RCC 7860 (cell line): ENCODE measurements around the gene FAM151A.

Source experiments
- DNase-seq: peaks from one replicate; pipeline ENCODE4 v3.0.0-alpha.2; 2015; ENCODE audit warnings: low spot score
- FAIRE-seq: peaks from 2 replicates; lab custom pipeline; 2012; peaks lifted over from hg19 to GRCh38; lab: Jason Lieb, UNC

The FAM151A gene

DNA sequence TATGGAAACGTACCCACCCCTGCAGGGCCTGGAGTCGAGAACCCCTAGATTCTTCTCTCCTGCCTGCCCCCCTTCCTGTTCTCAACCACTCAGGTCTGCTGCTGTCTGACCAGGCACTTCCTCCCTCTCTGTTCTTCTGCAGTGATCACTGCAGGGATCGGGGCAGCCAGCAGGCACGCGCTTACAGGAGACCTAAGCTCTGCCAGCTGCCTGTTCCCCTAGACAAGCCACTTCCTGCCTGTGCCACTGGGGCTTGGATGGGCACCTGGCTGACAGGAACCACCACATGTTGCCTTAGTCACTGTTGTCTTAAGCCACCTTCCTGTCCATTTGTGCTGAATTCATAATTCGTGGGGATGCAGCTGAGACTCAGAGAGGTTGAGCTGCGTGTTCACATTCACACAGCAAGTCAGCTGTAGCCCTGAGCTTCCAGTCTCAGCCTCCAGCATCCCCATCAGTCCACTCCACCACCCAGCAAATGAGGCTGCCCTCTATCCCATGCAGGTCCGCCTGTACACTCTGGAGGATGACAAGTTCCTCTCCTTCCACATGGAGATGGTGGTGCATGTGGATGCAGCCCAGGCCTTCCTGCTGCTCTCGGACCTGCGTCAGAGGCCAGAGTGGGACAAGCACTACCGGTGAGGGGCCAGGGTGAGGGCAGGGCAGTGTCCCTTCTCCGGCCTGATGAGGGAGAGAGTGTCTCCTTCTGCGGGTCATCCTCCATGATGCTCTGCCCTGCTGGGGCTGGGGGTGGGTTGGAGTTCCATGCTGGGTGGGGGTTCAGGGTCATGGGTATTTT, 18.6 kb downstream of the FAM151A start:
- DNase-seq (no peak), FAIRE-seq (no peak)

DNA sequence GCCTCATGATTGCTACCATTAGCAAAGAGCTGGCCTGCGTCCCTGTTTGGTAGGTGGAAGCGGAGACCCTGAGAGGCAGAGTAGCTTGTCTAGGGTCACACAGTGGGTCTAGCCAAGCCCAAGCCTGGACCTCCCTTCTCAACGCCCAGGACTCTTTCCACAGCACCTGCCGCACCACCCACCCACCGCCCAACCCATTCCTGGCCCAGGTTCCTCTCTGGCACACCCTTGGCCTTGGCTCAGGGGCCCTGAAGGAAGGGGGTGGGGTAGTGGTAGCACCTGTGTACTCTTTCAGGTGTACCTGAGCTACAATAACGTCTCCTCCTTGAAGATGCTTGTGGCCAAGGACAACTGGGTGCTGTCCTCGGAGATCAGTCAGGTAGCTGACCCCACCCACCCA, 19.3 kb downstream of the FAM151A start:
- FAIRE-seq, result no peak

DNA sequence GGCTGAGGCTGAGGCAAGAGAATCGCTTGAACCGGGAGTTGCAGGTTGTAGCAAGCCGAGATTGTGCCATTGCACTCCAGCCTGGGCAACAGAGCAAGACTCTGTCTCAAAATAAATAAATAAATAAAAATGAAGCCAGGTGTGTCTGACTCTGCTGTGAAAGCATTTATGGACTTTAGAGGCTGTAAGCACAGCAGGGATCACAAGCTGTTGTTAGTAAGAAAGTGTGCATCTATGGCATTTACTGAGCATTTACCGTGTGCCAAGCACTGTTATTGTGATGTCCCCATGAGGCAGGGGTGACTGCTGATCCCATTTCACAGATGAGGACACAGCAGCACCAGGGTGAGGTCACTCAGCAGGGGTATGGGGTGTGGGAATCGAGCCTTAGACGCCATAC, 20.1 kb downstream of the FAM151A start:
- DNase-seq (no peak), FAIRE-seq (no peak)

More for the DNA sequence above, 19.3 kb downstream of the FAM151A start:
- DNase-seq, result no peak

DNA sequence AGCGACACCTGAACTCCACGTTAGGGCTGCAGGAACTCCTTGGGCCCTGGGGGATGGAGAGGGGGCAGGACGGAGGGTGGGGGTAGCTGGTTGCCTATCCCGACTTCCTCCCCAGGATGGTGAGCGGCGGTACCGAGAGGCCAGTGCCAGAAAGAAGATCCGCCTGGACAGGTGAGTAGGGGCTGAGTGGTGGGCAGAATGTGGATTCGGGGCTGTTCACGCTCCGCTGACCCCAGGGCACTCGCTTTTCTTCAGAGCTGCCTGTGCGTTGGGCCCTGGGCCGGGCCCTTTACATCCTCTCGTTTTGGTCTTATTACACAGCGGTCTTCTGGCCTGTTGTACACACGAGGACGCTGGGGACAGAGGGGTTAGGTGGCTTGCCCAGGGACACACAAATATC, 20.8 kb downstream of the FAM151A start:
- FAIRE-seq (no peak), DNase-seq (no peak)

DNA sequence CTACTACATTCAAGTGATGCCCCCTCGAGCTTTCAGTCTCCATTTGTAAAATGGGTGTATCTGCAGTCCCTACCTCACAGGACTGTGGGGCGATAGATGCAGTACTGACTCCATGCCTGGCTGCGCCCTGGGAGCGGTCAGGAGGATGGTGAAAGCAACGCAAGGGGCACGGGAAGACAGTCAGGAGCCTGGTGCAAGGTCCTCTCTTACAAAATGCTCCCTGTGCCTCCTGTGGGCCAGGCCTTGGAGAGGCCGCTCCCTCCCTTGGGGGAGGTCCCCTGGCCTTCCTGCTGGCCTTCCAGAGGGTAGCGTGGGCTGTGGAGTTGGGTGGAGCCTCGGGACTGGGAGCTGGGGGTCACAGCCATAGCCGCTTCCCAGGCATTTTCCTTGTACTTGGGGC, 21.6 kb downstream of the FAM151A start:
- DNase-seq, result no peak
- no peak for FAIRE-seq

DNA sequence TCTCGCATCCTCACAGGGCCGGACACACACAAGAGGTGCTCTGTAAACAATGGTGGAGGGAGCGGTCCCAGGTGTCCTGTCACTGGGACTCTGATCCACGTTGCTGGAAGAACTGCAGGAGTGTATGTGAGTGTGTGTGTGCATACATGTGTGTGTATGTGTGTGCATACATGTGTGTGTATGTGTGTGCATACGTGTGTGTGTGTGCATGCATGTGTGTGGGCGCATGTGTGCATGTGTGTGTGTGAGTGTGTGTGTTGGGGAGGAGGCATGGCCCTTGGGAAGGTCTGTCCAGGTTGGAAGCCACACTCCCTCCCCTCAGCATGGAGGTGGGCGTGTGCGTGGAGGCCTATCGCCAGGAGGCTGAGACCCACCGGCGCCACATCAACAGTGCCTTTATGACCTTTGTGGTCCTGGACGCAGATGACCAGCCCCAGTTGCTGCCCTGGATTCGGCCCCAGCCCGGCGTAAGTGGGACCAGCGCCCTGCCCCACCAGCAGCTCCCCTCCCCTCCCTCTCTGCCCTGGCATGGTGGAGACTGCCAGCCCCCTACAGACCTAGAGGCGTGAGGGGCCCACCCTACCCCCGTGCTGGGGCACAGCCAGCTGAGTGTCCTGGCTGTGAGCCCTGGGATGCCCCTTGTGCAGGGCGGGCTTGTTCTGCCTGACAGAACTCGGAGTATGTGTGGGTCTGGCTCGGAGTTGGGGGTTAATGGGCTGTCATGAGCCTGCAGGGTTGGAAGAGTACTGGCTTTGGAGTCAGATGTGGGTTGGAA, 22.2 kb downstream of the FAM151A start:
- FAIRE-seq (peak; percentile 45), DNase-seq (no peak)

DNA sequence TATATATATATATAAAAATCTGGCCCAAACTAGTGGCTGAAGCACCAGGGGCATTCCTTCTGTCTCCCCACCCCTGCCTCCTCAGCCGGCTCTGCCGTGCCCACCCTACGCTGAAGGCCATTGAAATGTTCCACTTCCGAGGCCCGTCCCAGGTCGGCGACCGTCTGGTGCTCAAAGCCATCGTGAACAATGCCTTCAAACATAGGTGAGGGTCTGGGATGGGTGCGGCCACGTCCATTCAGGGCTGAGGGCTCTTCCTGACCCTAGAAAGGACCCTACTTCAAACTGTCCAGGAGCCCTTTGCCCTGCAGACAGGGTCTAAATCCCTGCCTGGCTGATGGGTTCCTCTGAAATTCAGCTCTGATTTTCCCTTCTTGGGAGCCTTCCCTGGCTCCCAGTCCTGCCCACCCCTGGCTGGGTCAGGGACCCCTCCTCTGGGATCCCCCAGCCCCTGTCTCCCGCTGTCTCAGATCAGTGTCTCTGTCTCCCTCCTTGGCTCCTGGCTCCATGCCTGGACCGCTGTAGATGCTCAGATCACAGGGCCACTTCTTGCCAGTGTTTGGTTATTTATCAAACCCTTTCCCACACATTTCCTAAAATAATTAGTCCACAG, 24.0 kb downstream of the FAM151A start:
- DNase-seq (no peak), FAIRE-seq (no peak)

DNA sequence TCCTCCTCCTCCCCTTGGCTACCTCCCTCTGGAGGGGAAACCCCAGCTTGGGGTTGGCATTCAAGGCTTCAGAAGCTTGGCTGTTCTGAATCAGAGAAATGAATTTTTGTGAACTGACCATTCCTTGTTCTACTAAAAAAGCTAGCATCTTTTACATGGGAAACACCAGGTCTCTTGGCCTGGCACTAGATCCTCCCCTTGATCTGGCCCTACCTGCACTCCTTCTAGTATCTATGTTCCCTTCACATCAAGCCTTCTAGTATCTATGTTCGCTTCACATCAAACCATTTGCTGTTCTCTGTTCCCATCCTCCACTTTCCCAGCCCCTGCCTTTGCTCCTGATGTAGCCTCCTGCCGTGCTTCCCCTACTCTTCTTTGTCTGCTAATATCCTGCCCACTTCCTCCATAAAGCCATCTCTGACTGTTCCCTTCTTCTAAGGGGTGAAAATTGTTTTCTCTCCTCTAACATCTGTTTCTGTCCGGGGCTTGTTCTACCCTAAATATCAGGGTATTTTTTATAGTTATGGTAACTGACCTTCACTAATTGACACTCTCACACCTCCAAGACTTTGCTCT, 25.8 kb downstream of the FAM151A start:
- DNase-seq (no peak), FAIRE-seq (no peak)

DNA sequence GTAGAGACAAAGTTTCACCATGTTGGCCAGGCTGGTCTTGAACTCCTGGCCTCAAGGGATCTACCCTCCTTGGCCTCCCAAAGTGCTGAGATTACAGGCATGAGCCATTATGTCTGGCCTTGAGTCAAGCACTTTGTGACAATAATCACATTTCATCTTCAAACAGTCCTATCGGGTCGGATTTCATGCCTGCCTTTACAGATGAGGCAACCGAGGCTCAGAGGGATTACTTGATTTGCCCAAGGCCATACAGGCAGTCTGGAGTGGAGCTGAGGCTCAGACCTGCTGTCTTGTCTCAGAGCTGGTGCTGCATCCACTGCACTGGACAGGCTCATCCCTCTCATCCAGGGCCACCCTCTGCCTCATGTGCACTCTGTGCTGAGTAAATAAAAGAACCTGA, 26.6 kb downstream of the FAM151A start:
- FAIRE-seq (no peak), DNase-seq (no peak)

DNA sequence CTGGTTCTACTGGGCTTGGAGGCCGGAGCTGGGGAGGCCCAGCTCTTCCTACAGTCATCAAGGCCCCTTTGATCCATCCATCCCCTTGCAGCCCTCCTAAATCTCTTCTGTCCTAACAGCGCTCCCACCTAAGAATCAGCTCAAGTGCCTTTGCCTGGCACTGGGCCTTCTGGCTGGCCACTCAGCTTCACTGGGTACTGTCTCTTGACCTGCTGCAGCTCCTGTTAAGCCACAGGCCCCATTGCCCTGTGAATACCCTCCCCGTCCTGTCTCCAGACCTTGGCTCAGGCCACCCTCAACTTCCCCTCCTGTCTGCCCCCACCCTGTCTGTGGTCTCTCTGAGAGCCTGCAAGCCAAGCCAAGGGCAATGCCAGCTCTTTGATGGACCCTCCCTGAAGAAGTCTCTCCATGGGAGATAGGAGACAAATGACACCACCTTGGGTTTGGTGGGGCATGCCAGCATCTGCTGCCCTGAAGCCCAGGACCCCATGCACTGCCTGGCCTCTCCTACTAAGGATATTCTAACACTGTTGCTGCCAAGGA, 27.3 kb downstream of the FAM151A start:
- FAIRE-seq (no peak), DNase-seq (no peak)

DNA sequence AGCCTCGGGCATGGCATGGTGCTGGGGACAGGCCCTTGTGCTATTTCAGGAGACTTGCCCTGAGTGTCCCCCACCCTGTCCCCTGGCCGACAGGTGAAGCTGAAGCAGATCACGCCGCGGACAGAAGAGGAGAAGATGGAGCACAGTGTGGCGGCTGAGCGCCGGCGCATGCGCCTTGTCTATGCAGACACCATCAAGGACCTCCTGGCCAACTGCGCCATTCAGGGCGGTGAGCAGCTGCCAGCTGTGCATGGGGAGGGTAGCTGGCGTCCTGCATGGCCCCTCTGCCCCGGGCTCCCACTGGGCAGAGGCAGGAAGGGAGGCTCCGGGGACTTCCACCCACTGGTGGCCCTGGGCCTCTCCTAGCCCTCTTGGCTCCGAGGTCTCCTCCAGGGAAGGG, 28.9 kb downstream of the FAM151A start:
- no peak for DNase-seq
- no peak for FAIRE-seq

DNA sequence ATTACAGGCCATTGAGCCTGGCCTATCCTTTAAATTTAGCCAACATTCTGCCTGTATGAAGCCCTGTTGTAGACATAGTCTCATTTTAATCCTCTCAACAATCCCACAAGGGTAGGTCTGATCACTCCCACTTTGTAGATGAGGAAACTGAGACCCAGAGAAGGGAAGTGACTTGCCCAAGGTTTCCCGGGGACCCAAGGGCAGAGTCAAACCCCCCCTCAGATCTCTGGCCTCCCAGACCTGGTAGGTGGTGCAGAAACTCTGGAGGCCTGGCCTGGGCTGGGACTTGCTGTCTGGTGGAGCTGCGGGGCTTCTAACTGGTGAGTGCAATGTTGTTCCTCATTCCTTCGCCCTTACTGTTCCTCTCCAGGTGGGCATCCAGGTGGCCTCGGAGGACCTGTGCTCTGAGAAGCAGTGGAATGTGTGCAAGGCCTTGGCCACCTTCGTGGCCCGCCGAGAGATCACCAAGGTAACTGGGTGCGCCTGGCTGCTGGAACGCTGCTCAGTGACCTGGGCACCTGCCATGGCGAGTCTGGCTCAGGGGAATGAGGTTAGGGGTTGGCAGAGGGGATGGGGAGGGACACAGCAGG, 29.7 kb downstream of the FAM151A start:
- DNase-seq, result no peak
- FAIRE-seq, result no peak

DNA sequence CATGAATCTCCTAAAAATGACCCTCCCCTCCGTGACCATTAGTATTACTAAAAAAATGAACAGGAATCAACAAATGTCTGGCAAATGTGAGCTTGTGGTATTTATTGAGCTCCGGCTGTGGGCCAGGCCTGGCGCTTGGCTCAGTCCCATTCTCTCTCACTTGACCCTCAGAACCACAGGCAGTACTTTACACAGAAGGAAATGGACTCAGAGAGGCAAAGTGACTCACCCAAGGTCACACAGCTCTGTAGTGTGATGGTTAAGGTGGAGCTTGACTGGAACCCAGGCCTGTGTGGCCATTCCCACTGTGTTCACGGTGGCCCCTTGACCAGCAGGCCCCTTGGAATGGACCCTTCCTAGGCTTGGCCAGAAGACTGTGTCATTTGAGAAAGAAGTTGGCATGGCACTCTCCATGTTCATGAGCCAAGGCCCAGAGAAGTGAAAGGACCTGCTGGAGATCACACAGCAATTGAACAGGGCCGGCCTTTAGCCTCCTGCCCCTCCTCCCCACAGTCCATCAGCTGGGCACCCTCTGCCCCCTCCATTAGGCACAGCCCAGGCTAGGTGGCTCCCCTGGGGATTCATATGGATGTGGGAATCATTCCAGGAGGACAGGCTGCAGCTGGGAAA, 32.1 kb downstream of the FAM151A start:
- no peak for DNase-seq
- FAIRE-seq, result no peak

DNA sequence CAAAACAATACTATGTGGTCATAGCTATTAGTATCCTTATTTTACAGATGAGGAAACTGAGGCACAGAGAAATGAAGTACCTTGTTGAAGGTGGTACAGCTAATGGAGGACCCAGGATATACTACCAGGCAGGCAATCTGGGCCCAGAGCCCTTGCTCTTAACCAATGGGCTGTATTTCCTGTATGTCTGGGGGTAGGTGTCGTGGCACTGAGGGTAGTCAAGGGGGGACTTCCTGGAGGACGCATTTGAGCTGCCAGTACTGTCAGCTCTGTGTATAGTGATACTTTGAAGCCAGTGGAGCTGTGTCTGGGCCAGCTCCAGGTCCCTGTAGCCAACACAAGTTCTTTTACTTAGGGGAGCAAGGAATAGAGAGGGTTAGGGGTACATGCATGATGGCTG, 34.9 kb downstream of the FAM151A start:
- FAIRE-seq, result no peak
- DNase-seq, result no peak

DNA sequence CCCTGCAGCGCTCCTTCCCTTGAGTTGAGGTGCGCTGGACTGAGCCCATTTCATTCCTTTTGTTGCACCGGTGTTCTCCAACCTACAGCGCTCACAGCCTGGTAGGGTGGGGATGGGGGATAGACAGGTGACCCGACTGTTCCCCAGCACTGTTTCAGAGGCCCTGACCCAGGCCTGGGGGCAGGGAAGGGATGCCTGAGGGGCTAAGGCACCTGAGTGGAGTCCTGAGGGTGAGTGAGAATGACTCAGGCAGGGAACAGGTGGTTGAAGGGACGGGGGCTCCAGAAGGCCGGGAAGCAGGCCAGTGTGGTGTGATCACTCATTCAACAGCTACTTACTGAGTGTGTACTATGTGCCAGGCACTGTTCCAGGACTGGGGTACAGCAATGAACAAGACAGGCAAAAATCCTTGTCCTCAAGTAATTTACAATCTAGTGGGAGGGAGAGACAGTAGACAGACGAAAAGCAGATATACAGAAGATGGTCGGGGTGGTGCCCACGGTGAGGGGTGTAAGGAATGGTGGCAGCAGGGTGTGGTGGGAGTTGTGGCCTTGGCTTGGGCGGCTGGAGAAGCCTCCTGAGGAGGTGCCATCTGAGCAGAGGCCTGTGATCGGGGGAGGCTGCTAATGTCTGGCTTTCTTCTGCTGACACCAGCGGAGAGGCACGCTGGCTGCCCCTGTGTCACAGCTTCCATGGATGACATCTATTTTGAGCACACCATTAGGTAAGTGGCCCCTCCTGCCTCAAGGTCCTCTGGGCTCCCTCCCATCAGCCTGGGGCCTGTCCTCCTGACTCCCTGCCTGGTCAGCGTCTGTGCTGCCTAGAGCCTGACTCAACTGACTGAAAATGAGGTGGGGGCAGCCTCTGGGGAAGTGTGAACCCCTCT, 37.9 kb downstream of the FAM151A start:
- no peak for FAIRE-seq
- no peak for DNase-seq

DNA sequence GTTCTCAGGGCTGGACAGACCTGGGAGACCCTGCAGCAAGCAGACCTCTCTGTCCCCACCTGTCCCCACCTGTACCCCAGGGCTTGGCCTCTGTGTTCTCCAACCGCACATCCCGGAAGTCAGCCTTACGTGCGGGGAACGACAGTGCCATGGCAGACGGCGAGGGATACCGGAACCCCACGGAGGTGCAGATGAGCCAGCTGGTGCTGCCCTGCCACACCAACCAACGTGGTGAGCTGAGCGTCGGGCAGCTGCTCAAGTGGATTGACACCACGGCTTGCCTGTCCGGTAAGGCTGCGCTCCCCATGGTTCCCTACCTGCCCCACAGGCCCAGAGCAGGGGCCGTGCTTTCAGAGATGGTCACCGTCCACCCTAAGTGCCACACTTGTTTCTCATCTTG, 38.8 kb downstream of the FAM151A start:
- no peak for FAIRE-seq
- DNase-seq, result no peak

DNA sequence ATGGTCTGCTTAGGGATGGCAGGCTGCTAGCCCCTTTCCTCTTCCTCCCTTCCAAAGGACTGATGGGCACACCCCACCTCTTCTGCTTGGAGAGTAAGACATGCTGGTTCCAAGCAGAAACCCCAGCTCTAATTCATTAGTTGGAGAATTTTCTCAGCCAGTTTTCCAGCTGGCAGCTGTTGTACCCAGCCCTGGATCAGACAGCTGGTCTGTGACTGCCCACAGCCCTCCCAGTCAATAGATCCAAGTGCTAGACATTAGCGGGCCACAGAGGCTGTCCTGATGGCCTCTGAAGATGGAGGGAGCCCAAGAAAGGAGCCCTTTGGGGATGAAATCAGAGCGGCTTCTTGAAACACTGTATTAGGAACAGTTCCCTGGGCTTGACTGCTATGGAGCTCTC, 39.5 kb downstream of the FAM151A start:
- DNase-seq, result no peak
- no peak for FAIRE-seq

DNA sequence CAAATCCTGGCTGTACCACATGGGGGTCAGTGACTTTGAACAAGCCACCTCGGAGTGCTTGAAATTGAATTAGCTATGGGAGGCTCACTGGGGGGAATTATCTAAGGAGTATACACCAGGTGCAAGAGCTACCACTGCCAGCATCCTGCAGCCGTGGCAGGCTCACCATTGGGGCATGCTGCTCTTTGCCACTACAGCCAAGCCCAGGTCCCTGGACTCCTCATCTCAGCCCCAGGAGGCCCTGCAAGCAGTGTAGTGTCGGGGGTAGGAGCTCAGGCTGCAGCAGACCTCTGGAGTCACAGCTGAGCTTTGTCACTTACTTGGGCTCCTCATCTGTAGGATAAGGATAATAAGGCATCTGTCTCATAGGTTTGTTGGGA, 40.0 kb downstream of the FAM151A start:
- FAIRE-seq, result no peak
- no peak for DNase-seq

DNA sequence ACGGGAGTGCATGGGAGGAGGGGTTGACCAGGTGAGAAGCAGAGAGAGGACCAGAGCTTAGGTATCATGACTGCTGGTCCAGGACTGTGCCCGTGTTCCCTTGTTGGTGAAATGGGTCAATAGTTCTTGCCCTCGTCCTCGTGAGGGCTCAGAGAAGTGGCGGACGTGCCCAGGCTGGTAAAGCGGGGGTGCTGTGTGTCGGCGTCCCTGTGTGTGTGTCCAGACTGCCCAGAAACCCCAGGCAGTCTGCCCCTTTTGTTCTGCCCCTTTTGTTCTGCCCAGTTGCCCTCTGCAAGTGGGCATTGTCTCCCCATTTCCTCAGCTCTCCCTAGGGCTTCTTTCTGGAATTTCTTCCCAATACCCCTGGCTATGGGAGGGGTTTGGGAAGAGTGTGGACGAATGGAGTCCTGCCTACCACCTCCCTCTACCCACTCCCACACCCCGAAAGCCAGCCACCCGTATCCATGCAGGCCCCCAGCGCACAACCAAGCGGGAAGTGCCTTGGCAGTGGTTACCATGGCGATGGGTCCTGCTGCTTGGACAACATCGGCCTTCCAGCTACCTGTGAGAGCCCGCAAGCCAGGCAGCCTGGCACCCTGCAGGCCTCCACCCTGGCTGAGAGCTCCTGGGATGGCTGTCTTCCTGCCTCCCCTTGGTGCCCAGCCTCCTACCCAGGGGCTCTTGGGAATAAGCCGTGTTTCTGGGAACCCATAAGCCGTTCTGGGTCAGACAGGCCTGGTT, 40.6 kb downstream of the FAM151A start:
- FAIRE-seq (no peak), DNase-seq (no peak)
